Measurements from ENCODE around the gene ZNF385C. TPM values are rescaled to one million over a fixed set of nuclear protein-coding genes. Genes with fewer than 3 reads are reported as not detected.

The ZNF385C gene
- 4.0 TPM for total RNA-seq

GRCh38 chr17:42097691-42098631 is at the start of gene ZNF385C:
Gene ZNF385C (minus strand): TSS chr17:42098473. CDS start chr17:42063056, 35,417 bp downstream.

GRCh38 chr17:42122371-42123303 is 24.4 kb upstream of the ZNF385C start, which contains the start of gene HSPB9:
Gene HSPB9 (plus strand): TSS chr17:42122804. CDS start chr17:42122851, 47 bp downstream.

GRCh38 chr17:42120770-42121769 is 22.8 kb upstream of the ZNF385C start, which contains the start of gene KAT2A:
Gene KAT2A (minus strand): TSS chr17:42121367. CDS start chr17:42121304, 63 bp downstream.

GRCh38 chr17:42112552-42113176 is 14.4 kb upstream of the ZNF385C start, which contains the start of gene DHX58:
Gene DHX58 (minus strand): TSS chr17:42112714. CDS start chr17:42111892, 822 bp downstream.

GRCh38 chr17:42050393-42051012 is 47.8 kb downstream of the ZNF385C start, which contains the start of gene C17orf113:
Gene C17orf113 (minus strand): TSS chr17:42050601. CDS start chr17:42043376, 7,225 bp downstream.

GRCh38 chr17:42019509-42020404 is 78.5 kb downstream of the ZNF385C start, which contains the start of gene NKIRAS2:
Gene NKIRAS2 (plus strand): TSS chr17:42020090. CDS start chr17:42021578, 1,488 bp downstream.

GRCh38 chr17:42016941-42017865 is 81.1 kb downstream of the ZNF385C start, which contains the start of gene DNAJC7:
Gene DNAJC7 (minus strand): TSS chr17:42017439. CDS start chr17:42017416, 23 bp downstream.

Other genes with a start within 250 kb of the ZNF385C start
- gene KLHL11, start 233.1 kb downstream of the ZNF385C start, total RNA-seq = 83.0 TPM
- gene ACLY, start 179.5 kb downstream of the ZNF385C start, total RNA-seq = 145 TPM
- 2.9 TPM for gene ODAD4, start 167.9 kb downstream of the ZNF385C start, total RNA-seq
- 64.6 TPM for gene CNP, start 131.7 kb downstream of the ZNF385C start, total RNA-seq
- gene DNAJC7, start 81.0 kb downstream of the ZNF385C start, total RNA-seq = 103 TPM
- 45.6 TPM for gene NKIRAS2, start 78.4 kb downstream of the ZNF385C start, total RNA-seq
- 7.9 TPM for gene C17orf113, start 47.9 kb downstream of the ZNF385C start, total RNA-seq
- 6.3 TPM for gene DHX58, start 14.2 kb upstream of the ZNF385C start, total RNA-seq
- 28.9 TPM for gene KAT2A, start 22.9 kb upstream of the ZNF385C start, total RNA-seq
- not detected for gene HSPB9, start 24.3 kb upstream of the ZNF385C start, total RNA-seq
- gene RAB5C, start 56.5 kb upstream of the ZNF385C start, total RNA-seq = 60.8 TPM
- not detected for gene KCNH4, start 82.7 kb upstream of the ZNF385C start, total RNA-seq
- 1.4 TPM for gene HCRT, start 87.0 kb upstream of the ZNF385C start, total RNA-seq
- 38.6 TPM for gene GHDC, start 96.0 kb upstream of the ZNF385C start, total RNA-seq
- 60.3 TPM for gene STAT5B, start 177.9 kb upstream of the ZNF385C start, total RNA-seq
- 15.6 TPM for gene STAT5A, start 190.0 kb upstream of the ZNF385C start, total RNA-seq

Data from camera-type eye (tissue), 1 donor.